GM19238 (cell line): ENCODE data around the gene ZBTB22.

ENCODE experiments used
- DNase-seq: peaks from one replicate; pipeline ENCODE4 v3.0.0; 2011; ENCODE audit warnings: low spot score; ENCODE audit not compliant: insufficient read length

ZBTB22 gene

GRCh38 chr6:33329058-33329457, 11.5 kb upstream of the ZBTB22 start:
- DNase-seq, result no peak

- DNase-seq, result no peak
These were observed 6.6 kb upstream of the ZBTB22 start for GRCh38 chr6:33324125-33324524.

GRCh38 chr6:33323623-33323948, 6.0 kb upstream of the ZBTB22 start:
- DNase-seq, result no peak

GRCh38 chr6:33321227-33321626, 3.7 kb upstream of the ZBTB22 start:
- DNase-seq, result no peak

- no peak for DNase-seq
These were observed 3.0 kb upstream of the ZBTB22 start for GRCh38 chr6:33320315-33321181.

GRCh38 chr6:33319939-33320314, 2.4 kb upstream of the ZBTB22 start:
- no peak for DNase-seq

GRCh38 chr6:33318426-33319073, 1.0 kb upstream of the ZBTB22 start:
- DNase-seq, result no peak

GRCh38 chr6:33317419-33317668, 200 bp downstream of the ZBTB22 start:
- DNase-seq, result no peak

- no peak for DNase-seq
These were observed 733 bp downstream of the ZBTB22 start for GRCh38 chr6:33316603-33317418.

GRCh38 chr6:33315793-33316602, 1.5 kb downstream of the ZBTB22 start:
- no peak for DNase-seq

- DNase-seq, result no peak
These were observed 2.4 kb downstream of the ZBTB22 start for GRCh38 chr6:33314943-33315792.

GRCh38 chr6:33314515-33314942, 3.0 kb downstream of the ZBTB22 start:
- DNase-seq, result peak; percentile 22

GRCh38 chr6:33313709-33314514, 3.6 kb downstream of the ZBTB22 start, which contains the start of gene TAPBP:
Gene TAPBP, minus strand, starts transcription at chr6:33314078. Its CDS starts 37 bp downstream, at chr6:33314041.
- DNase-seq, result peak; percentile 78

- no peak for DNase-seq
These were observed 4.3 kb downstream of the ZBTB22 start for GRCh38 chr6:33313105-33313708.

- peak; percentile 83 for DNase-seq
These were observed 5.0 kb downstream of the ZBTB22 start for GRCh38 chr6:33312361-33313104.

- DNase-seq, result no peak
These were observed 11.2 kb downstream of the ZBTB22 start for GRCh38 chr6:33306356-33306755.

- no peak for DNase-seq
These were observed 12.5 kb downstream of the ZBTB22 start for GRCh38 chr6:33305052-33305451.

- DNase-seq, result no peak
These were observed 13.3 kb downstream of the ZBTB22 start for GRCh38 chr6:33304216-33304615.

GRCh38 chr6:33301877-33302276, 15.7 kb downstream of the ZBTB22 start:
- DNase-seq, result no peak
